ENCODE data around the gene EGF.
"Not testable (repeated sequence)": the region's sequence is repeated elsewhere in the genome, so short reads cannot be mapped to it uniquely, and the experiment has no call there.

EGF gene

DNA sequence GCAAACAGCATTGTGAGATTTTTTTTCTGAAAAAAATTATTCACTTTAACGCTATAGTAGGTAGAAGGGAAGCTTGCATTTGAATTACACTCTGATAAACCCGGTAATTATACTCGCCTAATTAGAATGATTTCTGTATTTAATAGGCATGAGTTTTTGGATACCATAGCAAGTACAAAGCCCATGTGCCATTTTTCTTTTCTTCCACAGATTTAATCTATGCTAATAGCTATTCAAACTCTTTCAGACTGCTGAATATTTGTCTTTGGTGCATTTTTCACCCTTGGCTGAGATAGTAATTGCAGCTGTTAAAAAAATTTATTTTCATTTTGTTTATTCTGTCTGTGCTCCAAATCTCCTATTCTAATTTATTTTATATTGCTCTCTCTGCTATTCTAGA is 113.0 kb downstream of the EGF start:
- no peaks in the 10 kb centered on the region for H3K4me1 ChIP-seq (ENCODE audit: insufficient read depth, poor library complexity, severe bottlenecking)
- TF ChIP-seq, protein P1, sequence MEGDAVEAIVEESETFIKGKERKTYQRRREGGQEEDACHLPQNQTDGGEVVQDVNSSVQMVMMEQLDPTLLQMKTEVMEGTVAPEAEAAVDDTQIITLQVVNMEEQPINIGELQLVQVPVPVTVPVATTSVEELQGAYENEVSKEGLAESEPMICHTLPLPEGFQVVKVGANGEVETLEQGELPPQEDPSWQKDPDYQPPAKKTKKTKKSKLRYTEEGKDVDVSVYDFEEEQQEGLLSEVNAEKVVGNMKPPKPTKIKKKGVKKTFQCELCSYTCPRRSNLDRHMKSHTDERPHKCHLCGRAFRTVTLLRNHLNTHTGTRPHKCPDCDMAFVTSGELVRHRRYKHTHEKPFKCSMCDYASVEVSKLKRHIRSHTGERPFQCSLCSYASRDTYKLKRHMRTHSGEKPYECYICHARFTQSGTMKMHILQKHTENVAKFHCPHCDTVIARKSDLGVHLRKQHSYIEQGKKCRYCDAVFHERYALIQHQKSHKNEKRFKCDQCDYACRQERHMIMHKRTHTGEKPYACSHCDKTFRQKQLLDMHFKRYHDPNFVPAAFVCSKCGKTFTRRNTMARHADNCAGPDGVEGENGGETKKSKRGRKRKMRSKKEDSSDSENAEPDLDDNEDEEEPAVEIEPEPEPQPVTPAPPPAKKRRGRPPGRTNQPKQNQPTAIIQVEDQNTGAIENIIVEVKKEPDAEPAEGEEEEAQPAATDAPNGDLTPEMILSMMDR (IDR thresholded peaks at IDR 0.05; ENCODE audit: poor library complexity, severe bottlenecking), result no peak
- DNase-seq (ENCODE audit: low spot score) (no peak), ATAC-seq (ENCODE audit: low read depth) (no peak)
- H3K36me3 ChIP-seq (ENCODE audit: low read depth), result no peaks in the 10 kb centered on the region
- no peak overlapping the region for H3K27ac ChIP-seq (ENCODE audit: poor library complexity, severe bottlenecking)
- no peak overlapping the region for H3K4me3 ChIP-seq (ENCODE audit: severe bottlenecking)
- no peaks in the 10 kb centered on the region for H3K27me3 ChIP-seq (ENCODE audit: insufficient read depth, poor library complexity, severe bottlenecking)
- no peaks in the 10 kb centered on the region for H3K9me3 ChIP-seq (ENCODE audit: severe bottlenecking)

DNA sequence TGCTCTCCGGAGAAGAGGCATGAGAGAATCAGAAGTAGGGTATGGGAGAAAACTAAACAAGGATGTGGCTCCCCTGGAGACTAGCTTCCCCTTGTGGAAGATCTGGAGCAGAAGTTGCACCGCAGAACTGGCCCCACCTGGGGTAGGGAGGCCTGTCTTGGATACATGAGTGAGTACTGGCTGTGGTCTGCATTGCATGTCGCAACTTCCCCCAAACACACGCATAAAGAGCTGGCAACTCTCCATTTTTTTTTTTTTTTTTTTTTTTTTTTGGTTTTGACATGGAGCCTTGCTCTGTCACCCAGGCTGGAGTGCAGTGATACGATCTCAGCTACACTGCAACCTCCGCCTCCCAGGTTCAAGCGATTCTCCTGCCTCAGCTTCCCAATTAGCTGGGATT is 119.9 kb downstream of the EGF start:
- ATAC-seq (ENCODE audit: low read depth), result no peak
- H3K36me3 ChIP-seq (ENCODE audit: low read depth), result no peaks in the 10 kb centered on the region
- no peaks in the 10 kb centered on the region for H3K9me3 ChIP-seq (ENCODE audit: severe bottlenecking)
- no peak overlapping the region for H3K4me3 ChIP-seq (ENCODE audit: severe bottlenecking)
- no peaks in the 10 kb centered on the region for H3K4me1 ChIP-seq (ENCODE audit: insufficient read depth, poor library complexity, severe bottlenecking)
- H3K27me3 ChIP-seq (ENCODE audit: insufficient read depth, poor library complexity, severe bottlenecking), result no peaks in the 10 kb centered on the region
- DNase-seq (ENCODE audit: low spot score), result no peak
- TF ChIP-seq, protein P1 (IDR thresholded peaks at IDR 0.05; ENCODE audit: poor library complexity, severe bottlenecking), result no peak
- H3K27ac ChIP-seq (ENCODE audit: poor library complexity, severe bottlenecking), result no peak overlapping the region

DNA sequence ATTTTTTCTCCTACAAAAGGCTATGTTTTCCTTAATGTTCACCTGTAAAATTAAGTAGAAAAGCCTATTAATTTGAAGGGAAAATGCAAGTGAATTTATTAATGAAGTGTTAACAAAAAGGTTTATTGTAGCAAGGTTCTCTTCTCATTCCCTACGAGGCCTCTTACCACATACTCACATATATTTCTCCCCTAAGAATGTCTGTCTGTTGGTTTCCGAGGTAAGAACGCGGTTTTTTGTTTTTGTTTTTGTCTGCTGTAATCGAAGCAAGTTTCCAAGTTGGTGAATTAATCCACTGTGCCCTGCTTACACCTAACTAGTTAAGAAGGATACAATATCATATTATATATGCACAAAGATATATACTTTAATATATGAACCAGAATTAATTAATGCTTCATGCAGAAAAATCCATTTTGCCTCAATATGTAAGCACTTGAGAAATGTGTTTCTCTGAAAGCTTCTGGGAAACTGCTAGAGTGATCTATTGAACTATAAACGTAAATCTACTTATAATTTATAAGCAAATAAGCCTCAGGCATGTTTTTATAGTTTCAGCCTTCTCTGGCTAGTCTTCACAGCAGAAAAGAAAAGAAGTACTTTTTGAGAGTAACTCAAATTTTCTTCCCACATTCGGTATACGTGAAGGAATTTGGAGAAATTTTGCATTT is 120.8 kb downstream of the EGF start:
- Histone ChIP-seq H3K27me3 (ENCODE audit: insufficient read depth, poor library complexity, severe bottlenecking) (no peaks in the 10 kb centered on the region), H3K27ac (ENCODE audit: poor library complexity, severe bottlenecking) (no peak overlapping the region), H3K4me1 (ENCODE audit: insufficient read depth, poor library complexity, severe bottlenecking) (no peaks in the 10 kb centered on the region), H3K4me3 (ENCODE audit: severe bottlenecking) (no peak overlapping the region), H3K9me3 (ENCODE audit: severe bottlenecking) (no peaks in the 10 kb centered on the region), H3K36me3 (ENCODE audit: low read depth) (no peaks in the 10 kb centered on the region)
- TF ChIP-seq, protein P1 (IDR thresholded peaks at IDR 0.05; ENCODE audit: poor library complexity, severe bottlenecking), result no peak
- no peak for DNase-seq (ENCODE audit: low spot score)
- ATAC-seq (ENCODE audit: low read depth), result no peak

DNA sequence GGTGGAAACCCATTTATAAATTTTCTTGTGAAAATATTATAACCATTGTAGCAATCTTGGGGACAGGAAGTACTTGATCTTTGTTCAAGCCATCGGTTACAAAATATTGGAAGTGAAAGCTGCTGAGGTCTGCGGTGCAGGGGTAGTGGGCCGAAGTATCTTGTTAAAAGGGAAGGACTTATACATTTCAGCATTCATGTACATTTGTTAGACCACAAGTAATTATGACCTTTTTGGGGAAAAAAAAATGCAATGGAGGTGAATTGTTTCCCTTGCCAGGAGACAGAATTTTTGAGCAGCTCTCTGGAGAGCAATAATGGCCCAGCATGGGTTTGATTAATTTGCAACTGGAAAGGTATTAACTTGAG is 121.3 kb downstream of the EGF start:
- Histone ChIP-seq H3K27me3 (ENCODE audit: insufficient read depth, poor library complexity, severe bottlenecking) (no peaks in the 10 kb centered on the region), H3K4me1 (ENCODE audit: insufficient read depth, poor library complexity, severe bottlenecking) (no peaks in the 10 kb centered on the region), H3K9me3 (ENCODE audit: severe bottlenecking) (no peaks in the 10 kb centered on the region), H3K27ac (ENCODE audit: poor library complexity, severe bottlenecking) (no peak overlapping the region), H3K36me3 (ENCODE audit: low read depth) (no peaks in the 10 kb centered on the region), H3K4me3 (ENCODE audit: severe bottlenecking) (no peak overlapping the region)
- TF ChIP-seq, protein P1 (IDR thresholded peaks at IDR 0.05; ENCODE audit: poor library complexity, severe bottlenecking), result no peak
- DNase-seq (ENCODE audit: low spot score) (no peak), ATAC-seq (ENCODE audit: low read depth) (no peak)

DNA sequence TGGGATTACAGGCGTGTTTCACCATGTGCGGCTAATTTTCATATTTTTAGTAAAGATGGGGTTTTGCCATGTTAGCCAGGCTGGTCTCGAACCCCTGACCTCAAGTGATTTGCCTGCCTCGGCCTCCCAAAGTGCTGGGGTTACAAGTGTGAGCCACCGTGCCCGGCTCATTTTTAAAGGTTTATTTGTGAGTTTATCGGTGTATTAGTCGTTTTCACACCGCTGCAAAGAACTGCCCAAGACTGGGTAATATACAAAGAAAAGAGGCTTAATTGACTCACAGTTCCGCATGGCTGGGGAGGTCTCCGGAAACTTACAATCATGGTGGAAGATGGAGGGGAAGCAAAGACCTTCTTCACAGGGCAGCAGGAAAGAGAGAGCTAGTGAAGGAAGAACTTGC is 126.5 kb downstream of the EGF start:
- H3K27ac ChIP-seq (ENCODE audit: poor library complexity, severe bottlenecking); H3K27me3 ChIP-seq (ENCODE audit: insufficient read depth, poor library complexity, severe bottlenecking); H3K9me3 ChIP-seq (ENCODE audit: severe bottlenecking); DNase-seq (ENCODE audit: low spot score); ATAC-seq (ENCODE audit: low read depth); H3K36me3 ChIP-seq (ENCODE audit: low read depth); H3K4me1 ChIP-seq (ENCODE audit: insufficient read depth, poor library complexity, severe bottlenecking); H3K4me3 ChIP-seq (ENCODE audit: severe bottlenecking): not testable (repeated sequence)
